GM18909 (cell line): ENCODE data around the gene TMPRSS3.
"Not testable (repeated sequence)": the region's sequence is repeated elsewhere in the genome, so short reads cannot be mapped to it uniquely, and the experiment has no call there.

Experiments
- ATAC-seq: cut with Tn5 transposase; IDR thresholded peaks from one replicate; pipeline ENCODE4 v1.9.1; 2021; ENCODE audit warnings: mild to moderate bottlenecking; ENCODE audit not compliant: unreplicated experiment, poor library complexity

Gene TMPRSS3

GRCh38 chr21:42411197-42411869 is 15.5 kb upstream of the TMPRSS3 start:
- no peak for ATAC-seq

- no peak for ATAC-seq
Measured at GRCh38 chr21:42409366-42409765, 13.5 kb upstream of the TMPRSS3 start.

DNA sequence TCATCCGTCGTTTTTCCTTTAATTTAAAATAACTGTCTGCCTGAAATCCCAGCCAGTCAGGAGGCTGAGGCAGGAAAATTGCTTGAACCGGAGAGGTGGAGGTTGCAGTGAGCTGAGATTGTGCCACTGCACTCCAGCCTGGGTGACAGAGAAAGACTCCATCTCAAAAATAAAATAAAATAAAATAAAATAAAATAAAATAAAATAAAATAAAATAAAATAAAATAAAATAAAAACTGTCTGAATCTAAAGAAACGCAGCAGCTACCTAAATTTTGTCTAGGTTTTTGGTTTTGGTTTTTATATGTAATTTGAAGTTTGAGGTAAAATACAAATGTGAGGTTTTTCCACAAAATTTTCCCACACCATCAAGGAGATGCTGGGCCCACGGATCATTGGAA is 12.9 kb upstream of the TMPRSS3 start:
- not testable (repeated sequence) for ATAC-seq

- no peak for ATAC-seq
Measured at GRCh38 chr21:42407476-42407875, 11.6 kb upstream of the TMPRSS3 start.

GRCh38 chr21:42406866-42407265 is 11.0 kb upstream of the TMPRSS3 start:
- ATAC-seq: no peak

DNA sequence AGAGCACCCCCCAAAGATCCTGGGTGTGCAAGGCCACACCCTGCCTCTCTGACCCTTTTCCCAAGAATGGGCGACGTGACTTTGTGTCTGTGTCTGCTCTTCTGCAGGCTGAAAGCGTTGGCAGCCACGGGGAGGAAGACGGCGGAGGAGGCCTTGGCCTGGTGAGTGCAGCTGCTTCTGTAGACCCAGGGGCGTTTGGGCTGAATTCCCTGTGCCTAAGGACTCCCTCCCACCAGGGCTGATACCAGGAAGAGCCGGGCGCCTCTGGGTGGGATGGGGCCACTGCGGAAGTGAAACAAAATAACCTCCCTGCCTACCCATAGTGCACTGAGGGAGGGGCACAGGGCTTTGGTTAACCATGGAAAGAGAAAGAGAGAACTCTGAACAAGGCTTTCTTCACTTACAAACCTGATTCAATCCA is 10.4 kb upstream of the TMPRSS3 start:
- no peak for ATAC-seq

GRCh38 chr21:42405064-42406013 is 9.5 kb upstream of the TMPRSS3 start:
- ATAC-seq: no peak

GRCh38 chr21:42404539-42404938 is 8.7 kb upstream of the TMPRSS3 start:
- ATAC-seq: no peak

DNA sequence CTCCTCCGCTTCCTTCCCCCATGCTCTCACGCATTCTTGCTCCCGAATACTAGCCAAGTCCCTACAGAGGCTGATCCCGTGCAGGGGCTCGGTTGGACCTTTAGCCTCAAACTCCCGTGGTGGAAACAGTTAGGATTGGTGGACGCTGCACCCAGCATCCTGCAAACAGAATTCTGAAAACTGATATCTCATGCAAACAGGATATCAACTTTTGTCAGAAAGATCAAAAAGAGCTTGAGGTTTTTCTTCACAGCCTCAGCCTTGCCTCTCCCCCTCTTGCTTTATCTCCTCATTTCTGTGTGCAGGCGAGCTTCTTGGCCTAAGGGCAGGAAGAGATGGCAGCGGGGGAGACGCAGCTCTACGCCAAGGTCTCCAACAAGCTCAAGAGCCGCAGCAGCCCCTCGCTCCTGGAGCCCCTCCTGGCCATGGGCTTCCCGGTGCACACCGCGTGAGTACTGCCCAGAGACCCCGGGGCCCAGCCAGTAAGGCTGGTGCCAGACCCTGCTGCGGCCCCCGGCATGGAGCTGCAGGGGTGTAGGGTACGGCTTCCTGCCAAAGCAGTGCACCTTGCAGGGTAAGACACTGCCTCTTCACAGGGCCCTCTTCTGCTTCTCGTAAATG is 7.9 kb upstream of the TMPRSS3 start, which contains the start of gene UBASH3A:
TSS of gene UBASH3A (plus strand) at position 292 of the 621 bp plus-strand sequence. CDS start at position 336, 44 bp downstream.
- no peak for ATAC-seq

DNA sequence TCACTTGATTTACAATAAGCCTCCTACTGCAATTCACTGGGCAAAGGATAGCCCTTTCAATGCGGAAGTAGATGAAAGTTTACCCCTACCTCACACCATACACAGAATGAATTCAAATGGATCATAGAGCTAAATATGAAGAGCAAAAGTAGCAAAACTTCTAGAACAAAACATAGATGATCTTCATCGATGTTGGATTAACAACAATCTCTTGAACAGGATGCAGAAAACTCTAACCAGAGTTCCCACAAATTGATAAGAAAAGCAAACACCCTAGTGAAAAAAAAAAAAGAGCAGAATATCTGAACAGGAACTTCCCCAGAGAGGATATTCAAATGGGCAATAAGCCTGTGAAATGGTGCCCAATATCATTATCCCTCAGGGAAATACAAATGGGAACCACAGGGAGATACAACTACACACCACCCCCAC is 6.0 kb upstream of the TMPRSS3 start:
- no peak for ATAC-seq

DNA sequence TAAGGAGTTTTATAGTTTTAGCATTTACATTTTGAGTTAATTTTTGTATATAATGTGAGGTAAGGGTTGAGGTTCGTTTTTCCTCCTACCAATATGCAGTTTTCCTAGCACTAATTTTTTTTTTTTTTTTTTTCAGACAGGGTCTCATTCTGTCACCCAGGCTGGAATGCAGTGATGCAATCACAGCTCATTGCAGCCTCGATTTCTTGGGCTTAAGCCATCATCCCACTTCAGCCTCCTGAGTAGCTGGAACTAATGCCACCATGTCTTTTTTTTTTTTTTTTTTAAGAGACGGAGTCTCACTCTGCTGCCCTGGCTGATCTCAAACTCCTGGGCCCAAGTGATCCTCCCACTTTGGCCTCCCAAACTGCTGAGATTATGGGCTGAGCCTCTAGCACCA is 5.3 kb upstream of the TMPRSS3 start:
- ATAC-seq: no peak

- no peak for ATAC-seq
Measured at GRCh38 chr21:42400525-42400924, 4.7 kb upstream of the TMPRSS3 start.

- no peak for ATAC-seq
Measured at GRCh38 chr21:42398436-42399028, 2.7 kb upstream of the TMPRSS3 start.

DNA sequence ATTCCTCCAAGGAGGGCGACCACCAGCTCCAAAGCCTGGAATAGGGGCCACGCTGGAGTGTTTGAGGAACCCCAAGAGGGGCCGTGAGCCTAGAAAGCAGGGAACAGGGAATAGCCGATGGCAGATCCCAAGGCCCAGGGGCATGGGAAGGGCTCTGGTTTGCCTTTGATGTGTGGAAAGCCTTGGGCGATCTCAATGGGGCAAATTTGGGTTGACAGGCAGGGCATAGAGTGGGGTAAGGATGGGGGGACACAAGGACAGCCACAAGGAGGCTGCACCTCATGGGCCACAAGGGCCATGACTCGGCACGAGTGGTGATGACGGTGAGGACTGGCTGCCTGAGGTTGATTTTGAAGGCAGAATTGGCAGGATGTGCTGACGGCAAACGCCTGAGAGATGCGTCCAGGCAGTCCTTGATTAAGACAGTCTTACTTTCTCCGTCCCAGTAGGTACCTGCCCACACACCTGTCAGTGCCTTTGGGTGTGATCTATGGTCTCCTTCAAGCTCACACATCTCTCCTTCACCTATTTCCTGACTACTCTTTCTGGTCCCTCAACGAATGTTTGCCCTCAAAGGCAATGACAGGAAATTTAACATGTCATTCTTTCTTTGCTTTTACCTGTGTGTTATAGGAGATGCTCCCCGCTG is 2.0 kb upstream of the TMPRSS3 start:
- ATAC-seq: no peak

GRCh38 chr21:42396799-42397745 is 1.2 kb upstream of the TMPRSS3 start:
- no peak for ATAC-seq

GRCh38 chr21:42395302-42395701 is 550 bp downstream of the TMPRSS3 start:
- ATAC-seq: no peak

GRCh38 chr21:42393443-42393950 is 2.4 kb downstream of the TMPRSS3 start:
- ATAC-seq: no peak

DNA sequence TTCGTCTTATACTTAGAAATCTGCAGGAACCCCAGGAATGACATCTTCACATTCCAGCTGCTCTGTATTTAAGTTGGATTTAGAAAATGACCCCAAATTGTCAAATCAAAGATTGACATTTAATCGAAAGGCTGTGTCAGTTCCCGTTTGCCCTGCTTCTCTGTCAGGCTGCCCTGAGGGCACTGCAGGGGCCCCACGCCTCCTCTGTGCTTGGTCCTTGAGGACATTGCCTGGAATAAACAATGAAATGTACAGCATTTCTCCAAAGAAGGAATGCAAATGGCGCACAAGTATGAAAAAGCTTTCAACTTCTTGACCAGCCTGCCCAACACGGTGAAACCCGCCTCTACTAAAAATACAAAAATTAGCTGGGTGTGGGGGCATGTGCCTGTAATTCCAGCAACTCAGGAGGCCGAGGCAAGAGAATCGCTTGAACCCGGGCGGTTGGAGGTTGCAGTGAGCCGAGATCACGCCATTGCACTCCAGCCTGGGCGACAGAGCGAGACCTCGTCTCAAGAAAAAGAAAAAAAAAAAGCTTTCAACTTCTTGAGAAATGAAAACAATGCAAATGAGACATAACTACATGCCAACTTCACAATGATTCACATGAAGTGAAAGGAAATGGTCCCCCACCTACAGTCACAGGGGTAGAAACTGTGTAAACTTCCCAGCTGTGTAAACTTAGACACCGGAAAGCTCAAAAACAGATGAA is 3.0 kb downstream of the TMPRSS3 start:
- no peak for ATAC-seq
